GM12878 (cell line): Measurements from ENCODE around the gene ODF2L. TPM values are rescaled to one million over a fixed set of nuclear protein-coding genes. Genes with fewer than 3 reads are reported as not detected.

Experiments used
- IKZF1 ChIP-seq: fragments of 450-650 bp; conservative IDR thresholded peaks from 2 replicates; pipeline ENCODE4 v1.6.1; 2017; ENCODE audit warnings: antibody characterized with exemption, mild to moderate bottlenecking
- JUNB ChIP-seq: IDR thresholded peaks from 2 replicates; pipeline ENCODE4 v1.6.1; 2016; ENCODE audit warnings: antibody characterized with exemption, mild to moderate bottlenecking
- KAT2A ChIP-seq: conservative IDR thresholded peaks from 2 replicates; pipeline ENCODE4 v1.6.1; 2011; ENCODE audit warnings: low read depth, low read length; ENCODE audit not compliant: control insufficient read depth
- MEF2A ChIP-seq: IDR thresholded peaks from 2 replicates; pipeline ENCODE4 v1.6.1; 2011; ENCODE audit warnings: low read depth, mild to moderate bottlenecking, low read length, moderate library complexity; ENCODE audit not compliant: insufficient read depth
- MEF2B ChIP-seq: fragments of 450-650 bp; IDR thresholded peaks from 2 replicates; pipeline ENCODE4 v1.6.1; 2018; ENCODE audit warnings: mild to moderate bottlenecking, moderate library complexity; ENCODE audit not compliant: partially characterized antibody, poor library complexity, severe bottlenecking
- RCOR1 ChIP-seq: conservative IDR thresholded peaks from 2 replicates; pipeline ENCODE4 v1.6.1; 2012; ENCODE audit warnings: low read depth, low read length, improper control_type of control experiment
- SIX5 ChIP-seq: IDR thresholded peaks from 2 replicates; pipeline ENCODE4 v1.6.1; 2011; ENCODE audit warnings: mild to moderate bottlenecking, low read depth, low read length, moderate library complexity; ENCODE audit not compliant: severe bottlenecking
- SPI1 ChIP-seq: IDR thresholded peaks from 2 replicates; pipeline ENCODE4 v1.6.1; 2011; ENCODE audit warnings: low read depth, mild to moderate bottlenecking, low read length, moderate library complexity, borderline replicate concordance; ENCODE audit not compliant: insufficient read depth
- STAT3 ChIP-seq: IDR thresholded peaks from 2 replicates; pipeline ENCODE4 v1.6.1; 2011; ENCODE audit warnings: low read depth, low read length, improper control_type of control experiment
- ZBTB40 ChIP-seq: fragments of 450-650 bp; IDR thresholded peaks from 2 replicates; pipeline ENCODE4 v1.6.1; 2016; ENCODE audit warnings: mild to moderate bottlenecking, moderate library complexity, borderline replicate concordance
- polyA plus RNA-seq, 11 experiments: library from polyadenylated mRNA; depleted of rRNA in 4 of 11; unstranded in 6 of 11; stranded (reverse) in 5 of 11; fragments of >200 nt; fragmentation: Nextera tagmentation in 4 of 11; fragmentation: Illumina TruSeq in 1 of 11; extraction: Ambion mirVana in 4 of 11; extraction: Trizol in 1 of 11; gene quantifications; 1 replicate in 1 of 11; 2 replicates in 10 of 11; pipeline versions ENCODE4 v1.2.1 to v1.2.3, GENCODE V29; 2011 to 2016; ENCODE audit warnings: inconsistent platforms in 2 of 11, missing spikeins in 2 of 11, low read depth in 1 of 11
- total RNA-seq, 4 experiments: library from RNA; depleted of rRNA in 3 of 4; stranded (reverse); fragments of >200 nt in 3 of 4; fragmentation: Illumina TruSeq in 1 of 4; extraction: Trizol in 1 of 4; gene quantifications; 2 replicates each; pipeline versions ENCODE4 v1.2.1 to v1.2.3, GENCODE V29; 2013 to 2021
- TF ChIP-seq, protein P1 (sequence below): fragments of 450-650 bp; IDR thresholded peaks from 2 replicates; pipeline ENCODE4 v1.6.1; 2018; ENCODE audit warnings: borderline replicate concordance, mild to moderate bottlenecking; ENCODE audit not compliant: partially characterized antibody

Gene ODF2L
- total and polyA plus RNA-seq, 10 of the 15 experiments (the other 5 are each of a cell fraction or from before 2014, with no cell fraction given), result 10.4 to 29.5 (median 18.5) TPM

GRCh38 chr1:86423873-86424272 lies 27.8 kb upstream of the ODF2L start, which contains the start of gene CLCA2 (continued):
- no peak for TF ChIP-seq ZBTB40
- TF ChIP-seq SIX5, result no peak
- TF ChIP-seq, protein P1, sequence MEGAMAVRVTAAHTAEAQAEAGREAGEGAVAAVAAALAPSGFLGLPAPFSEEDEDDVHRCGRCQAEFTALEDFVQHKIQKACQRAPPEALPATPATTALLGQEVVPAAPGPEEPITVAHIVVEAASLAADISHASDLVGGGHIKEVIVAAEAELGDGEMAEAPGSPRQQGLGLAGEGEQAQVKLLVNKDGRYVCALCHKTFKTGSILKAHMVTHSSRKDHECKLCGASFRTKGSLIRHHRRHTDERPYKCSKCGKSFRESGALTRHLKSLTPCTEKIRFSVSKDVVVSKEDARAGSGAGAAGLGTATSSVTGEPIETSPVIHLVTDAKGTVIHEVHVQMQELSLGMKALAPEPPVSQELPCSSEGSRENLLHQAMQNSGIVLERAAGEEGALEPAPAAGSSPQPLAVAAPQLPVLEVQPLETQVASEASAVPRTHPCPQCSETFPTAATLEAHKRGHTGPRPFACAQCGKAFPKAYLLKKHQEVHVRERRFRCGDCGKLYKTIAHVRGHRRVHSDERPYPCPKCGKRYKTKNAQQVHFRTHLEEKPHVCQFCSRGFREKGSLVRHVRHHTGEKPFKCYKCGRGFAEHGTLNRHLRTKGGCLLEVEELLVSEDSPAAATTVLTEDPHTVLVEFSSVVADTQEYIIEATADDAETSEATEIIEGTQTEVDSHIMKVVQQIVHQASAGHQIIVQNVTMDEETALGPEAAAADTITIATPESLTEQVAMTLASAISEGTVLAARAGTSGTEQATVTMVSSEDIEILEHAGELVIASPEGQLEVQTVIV, result no peak
- TF ChIP-seq MEF2A, result no peak
- no peak for TF ChIP-seq JUNB
- TF ChIP-seq MEF2B, result no peak
- TF ChIP-seq STAT3, result no peak
- no peak for TF ChIP-seq KAT2A
- TF ChIP-seq SPI1, result no peak
- no peak for TF ChIP-seq IKZF1
- TF ChIP-seq RCOR1, result no peak
